HEK293 (cell line): ENCODE results near the gene DPF3.

Experiments used
- TCF7L2 ChIP-seq: IDR thresholded peaks from 2 replicates; pipeline ENCODE4 v1.6.1; 2011; ENCODE audit warnings: low read depth, mild to moderate bottlenecking, inconsistent platforms, low read length, moderate library complexity, borderline replicate concordance
- ZBTB1 ChIP-seq: fragments of 450-650 bp; formaldehyde crosslinking; IDR thresholded peaks from 2 replicates; pipeline ENCODE4 v1.5.1; 2016; ENCODE audit warnings: missing biosample characterization, missing genetic modification characterization
- ZBTB17 ChIP-seq: fragments of 450-650 bp; formaldehyde crosslinking; IDR thresholded peaks from 2 replicates; pipeline ENCODE4 v1.5.1; 2016; ENCODE audit warnings: missing biosample characterization, missing genetic modification characterization
- ZFP41 ChIP-seq: fragments of 450-650 bp; formaldehyde crosslinking; IDR thresholded peaks from 2 replicates; pipeline ENCODE4 v1.5.1; 2016; ENCODE audit warnings: missing biosample characterization, missing genetic modification characterization, borderline replicate concordance
- ZNF114 ChIP-seq: fragments of 450-650 bp; formaldehyde crosslinking; IDR thresholded peaks from 2 replicates; pipeline ENCODE4 v1.5.0; 2017; ENCODE audit warnings: missing biosample characterization, missing genetic modification characterization
- ZNF2 ChIP-seq: fragments of 450-650 bp; formaldehyde crosslinking; IDR thresholded peaks from 2 replicates; pipeline ENCODE4 v1.5.1; 2016; ENCODE audit warnings: missing biosample characterization, missing genetic modification characterization
- ZNF211 ChIP-seq: fragments of 450-650 bp; formaldehyde crosslinking; IDR thresholded peaks from 2 replicates; pipeline ENCODE4 v1.5.1; 2016; ENCODE audit warnings: low read depth, missing biosample characterization, missing genetic modification characterization
- ZNF549 ChIP-seq: fragments of 450-650 bp; IDR thresholded peaks from 2 replicates; pipeline ENCODE4 v1.5.1; 2018; ENCODE audit warnings: missing biosample characterization, missing genetic modification characterization, mild to moderate bottlenecking, inconsistent platforms, moderate library complexity
- ZNF629 ChIP-seq: fragments of 450-650 bp; formaldehyde crosslinking; IDR thresholded peaks from 2 replicates; pipeline ENCODE4 v1.5.1; 2017; ENCODE audit warnings: missing biosample characterization, missing genetic modification characterization
- ZNF747 ChIP-seq: fragments of 450-650 bp; formaldehyde crosslinking; IDR thresholded peaks from 2 replicates; pipeline ENCODE4 v1.5.1; 2016; ENCODE audit warnings: missing biosample characterization, missing genetic modification characterization
- ZNF830 ChIP-seq: fragments of 450-650 bp; IDR thresholded peaks from 2 replicates; pipeline ENCODE4 v1.5.0; 2018; ENCODE audit warnings: missing biosample characterization, missing genetic modification characterization, low read depth, mild to moderate bottlenecking, moderate library complexity
- TF ChIP-seq, protein P1 (sequence below): fragments of 450-650 bp; formaldehyde crosslinking; IDR thresholded peaks from 2 replicates; pipeline ENCODE4 v1.5.1; 2016; ENCODE audit warnings: missing biosample characterization, missing genetic modification characterization
- TF ChIP-seq, protein P2 (sequence below): fragments of 450-650 bp; formaldehyde crosslinking; IDR thresholded peaks from 2 replicates; pipeline ENCODE4 v1.5.1; 2016; ENCODE audit warnings: missing biosample characterization, missing genetic modification characterization
- TF ChIP-seq, protein P3 (sequence below): fragments of 450-650 bp; formaldehyde crosslinking; IDR thresholded peaks from 2 replicates; pipeline ENCODE4 v1.5.1; 2016; ENCODE audit warnings: missing biosample characterization, missing genetic modification characterization

DNA sequence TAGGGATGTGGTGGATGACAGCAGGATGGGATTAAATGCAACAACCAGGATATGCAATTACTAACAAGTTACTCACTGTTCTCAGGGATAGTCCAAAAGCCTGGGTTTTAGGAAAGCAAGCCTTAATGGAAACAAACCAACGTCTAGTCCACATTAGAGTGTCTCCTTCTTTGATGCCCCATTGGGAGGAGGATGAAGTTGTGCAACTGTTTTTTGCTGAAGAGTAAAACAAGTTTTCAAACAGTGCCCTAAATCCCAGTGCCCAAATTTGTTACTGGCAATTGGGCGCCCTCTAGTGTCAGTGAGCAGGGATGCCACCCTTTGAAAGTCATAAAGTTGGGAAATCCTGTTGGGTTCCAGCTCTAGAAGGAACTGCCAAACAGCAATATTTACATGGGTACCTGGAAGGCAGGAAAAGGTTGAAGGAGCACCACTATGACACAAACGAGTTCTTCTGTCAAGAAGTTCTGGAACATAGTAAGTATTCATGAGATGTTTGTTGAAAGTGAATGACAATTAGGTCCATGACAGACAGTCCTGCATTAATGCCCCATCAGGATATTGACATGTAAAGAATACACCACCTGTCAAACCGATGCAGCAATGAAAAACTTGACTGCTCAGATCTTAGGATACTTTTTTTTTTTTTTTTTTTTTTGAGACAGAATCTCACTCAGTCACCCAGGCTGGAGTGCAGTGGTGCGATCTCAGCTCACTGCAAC is 11.1 kb upstream of the DPF3 start:
- TF ChIP-seq ZBTB17 (no peak), ZNF549 (tag by site-specific recombination) (no peak), ZFP41 (tag by site-specific recombination) (no peak), ZNF114 (tag by site-specific recombination) (no peak), ZNF211 (tag by site-specific recombination) (no peak), ZBTB1 (tag by site-specific recombination) (no peak), TCF7L2 (no peak), ZNF747 (tag by site-specific recombination) (no peak), ZNF830 (tag by site-specific recombination) (no peak), ZNF629 (tag by site-specific recombination) (no peak), ZNF2 (tag by site-specific recombination) (no peak)
- TF ChIP-seq, protein P1, sequence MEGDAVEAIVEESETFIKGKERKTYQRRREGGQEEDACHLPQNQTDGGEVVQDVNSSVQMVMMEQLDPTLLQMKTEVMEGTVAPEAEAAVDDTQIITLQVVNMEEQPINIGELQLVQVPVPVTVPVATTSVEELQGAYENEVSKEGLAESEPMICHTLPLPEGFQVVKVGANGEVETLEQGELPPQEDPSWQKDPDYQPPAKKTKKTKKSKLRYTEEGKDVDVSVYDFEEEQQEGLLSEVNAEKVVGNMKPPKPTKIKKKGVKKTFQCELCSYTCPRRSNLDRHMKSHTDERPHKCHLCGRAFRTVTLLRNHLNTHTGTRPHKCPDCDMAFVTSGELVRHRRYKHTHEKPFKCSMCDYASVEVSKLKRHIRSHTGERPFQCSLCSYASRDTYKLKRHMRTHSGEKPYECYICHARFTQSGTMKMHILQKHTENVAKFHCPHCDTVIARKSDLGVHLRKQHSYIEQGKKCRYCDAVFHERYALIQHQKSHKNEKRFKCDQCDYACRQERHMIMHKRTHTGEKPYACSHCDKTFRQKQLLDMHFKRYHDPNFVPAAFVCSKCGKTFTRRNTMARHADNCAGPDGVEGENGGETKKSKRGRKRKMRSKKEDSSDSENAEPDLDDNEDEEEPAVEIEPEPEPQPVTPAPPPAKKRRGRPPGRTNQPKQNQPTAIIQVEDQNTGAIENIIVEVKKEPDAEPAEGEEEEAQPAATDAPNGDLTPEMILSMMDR (tag by site-specific recombination), result peak; percentile 47; the same call in 1 of the 2 replicates
- TF ChIP-seq, protein P2, sequence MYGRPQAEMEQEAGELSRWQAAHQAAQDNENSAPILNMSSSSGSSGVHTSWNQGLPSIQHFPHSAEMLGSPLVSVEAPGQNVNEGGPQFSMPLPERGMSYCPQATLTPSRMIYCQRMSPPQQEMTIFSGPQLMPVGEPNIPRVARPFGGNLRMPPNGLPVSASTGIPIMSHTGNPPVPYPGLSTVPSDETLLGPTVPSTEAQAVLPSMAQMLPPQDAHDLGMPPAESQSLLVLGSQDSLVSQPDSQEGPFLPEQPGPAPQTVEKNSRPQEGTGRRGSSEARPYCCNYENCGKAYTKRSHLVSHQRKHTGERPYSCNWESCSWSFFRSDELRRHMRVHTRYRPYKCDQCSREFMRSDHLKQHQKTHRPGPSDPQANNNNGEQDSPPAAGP, result no peak
- TF ChIP-seq, protein P3, sequence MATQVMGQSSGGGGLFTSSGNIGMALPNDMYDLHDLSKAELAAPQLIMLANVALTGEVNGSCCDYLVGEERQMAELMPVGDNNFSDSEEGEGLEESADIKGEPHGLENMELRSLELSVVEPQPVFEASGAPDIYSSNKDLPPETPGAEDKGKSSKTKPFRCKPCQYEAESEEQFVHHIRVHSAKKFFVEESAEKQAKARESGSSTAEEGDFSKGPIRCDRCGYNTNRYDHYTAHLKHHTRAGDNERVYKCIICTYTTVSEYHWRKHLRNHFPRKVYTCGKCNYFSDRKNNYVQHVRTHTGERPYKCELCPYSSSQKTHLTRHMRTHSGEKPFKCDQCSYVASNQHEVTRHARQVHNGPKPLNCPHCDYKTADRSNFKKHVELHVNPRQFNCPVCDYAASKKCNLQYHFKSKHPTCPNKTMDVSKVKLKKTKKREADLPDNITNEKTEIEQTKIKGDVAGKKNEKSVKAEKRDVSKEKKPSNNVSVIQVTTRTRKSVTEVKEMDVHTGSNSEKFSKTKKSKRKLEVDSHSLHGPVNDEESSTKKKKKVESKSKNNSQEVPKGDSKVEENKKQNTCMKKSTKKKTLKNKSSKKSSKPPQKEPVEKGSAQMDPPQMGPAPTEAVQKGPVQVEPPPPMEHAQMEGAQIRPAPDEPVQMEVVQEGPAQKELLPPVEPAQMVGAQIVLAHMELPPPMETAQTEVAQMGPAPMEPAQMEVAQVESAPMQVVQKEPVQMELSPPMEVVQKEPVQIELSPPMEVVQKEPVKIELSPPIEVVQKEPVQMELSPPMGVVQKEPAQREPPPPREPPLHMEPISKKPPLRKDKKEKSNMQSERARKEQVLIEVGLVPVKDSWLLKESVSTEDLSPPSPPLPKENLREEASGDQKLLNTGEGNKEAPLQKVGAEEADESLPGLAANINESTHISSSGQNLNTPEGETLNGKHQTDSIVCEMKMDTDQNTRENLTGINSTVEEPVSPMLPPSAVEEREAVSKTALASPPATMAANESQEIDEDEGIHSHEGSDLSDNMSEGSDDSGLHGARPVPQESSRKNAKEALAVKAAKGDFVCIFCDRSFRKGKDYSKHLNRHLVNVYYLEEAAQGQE (tag by site-specific recombination), result no peak
